ENCODE data around the gene GSN.
A peak's percentile ranks its signal among the peaks of the same experiment; 100 is the strongest.

GSN gene

DNA sequence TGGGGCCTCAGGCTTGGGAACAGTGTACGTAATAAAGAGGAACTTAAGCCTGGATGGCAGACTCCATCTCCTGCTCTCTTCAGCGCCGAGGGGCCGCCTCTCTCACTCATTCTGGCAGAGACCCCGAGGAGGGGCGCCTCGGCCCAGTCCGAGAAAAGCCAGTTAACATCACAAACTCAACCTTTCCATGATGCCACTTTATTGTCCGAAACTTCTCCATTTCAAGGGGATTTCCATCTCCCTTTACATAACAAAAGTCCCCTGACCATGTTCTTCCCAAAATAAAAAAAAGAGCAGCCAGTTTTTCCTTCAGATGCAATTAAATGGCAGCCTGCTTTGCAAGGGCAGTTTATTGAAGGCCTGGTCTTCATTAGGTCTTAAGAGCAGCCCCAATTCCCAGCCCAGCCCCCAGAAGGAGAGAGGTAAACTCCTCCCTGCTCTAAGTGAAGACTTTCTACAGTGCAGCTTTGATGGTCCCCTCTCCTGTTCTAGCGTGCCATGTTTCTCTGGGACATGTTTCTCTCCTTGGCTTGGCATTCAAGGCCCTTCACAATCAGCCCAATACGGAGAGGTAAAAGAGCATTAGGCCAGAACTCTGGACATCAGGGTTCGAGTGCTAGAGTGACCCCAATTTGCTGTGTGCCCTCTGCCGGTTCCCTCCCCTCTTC is 46.8 kb upstream of the GSN start:
- H3K4me3 ChIP-seq (ENCODE audit: low read length, poor library complexity, severe bottlenecking), result no peak overlapping the region
- H3K4me2 ChIP-seq (ENCODE audit: low read depth, low read length, poor library complexity, severe bottlenecking), result no peak overlapping the region
- no peak for TF ChIP-seq EZH2phosphoT487 (IDR thresholded peaks at IDR 0.05; ENCODE audit: borderline replicate concordance)
- TF ChIP-seq, protein P1, sequence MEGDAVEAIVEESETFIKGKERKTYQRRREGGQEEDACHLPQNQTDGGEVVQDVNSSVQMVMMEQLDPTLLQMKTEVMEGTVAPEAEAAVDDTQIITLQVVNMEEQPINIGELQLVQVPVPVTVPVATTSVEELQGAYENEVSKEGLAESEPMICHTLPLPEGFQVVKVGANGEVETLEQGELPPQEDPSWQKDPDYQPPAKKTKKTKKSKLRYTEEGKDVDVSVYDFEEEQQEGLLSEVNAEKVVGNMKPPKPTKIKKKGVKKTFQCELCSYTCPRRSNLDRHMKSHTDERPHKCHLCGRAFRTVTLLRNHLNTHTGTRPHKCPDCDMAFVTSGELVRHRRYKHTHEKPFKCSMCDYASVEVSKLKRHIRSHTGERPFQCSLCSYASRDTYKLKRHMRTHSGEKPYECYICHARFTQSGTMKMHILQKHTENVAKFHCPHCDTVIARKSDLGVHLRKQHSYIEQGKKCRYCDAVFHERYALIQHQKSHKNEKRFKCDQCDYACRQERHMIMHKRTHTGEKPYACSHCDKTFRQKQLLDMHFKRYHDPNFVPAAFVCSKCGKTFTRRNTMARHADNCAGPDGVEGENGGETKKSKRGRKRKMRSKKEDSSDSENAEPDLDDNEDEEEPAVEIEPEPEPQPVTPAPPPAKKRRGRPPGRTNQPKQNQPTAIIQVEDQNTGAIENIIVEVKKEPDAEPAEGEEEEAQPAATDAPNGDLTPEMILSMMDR (conservative IDR thresholded peaks at IDR 0.05; ENCODE audit: low read length), result no peak
- no peaks in the 10 kb centered on the region for H3K9me2 ChIP-seq (replicated peaks; ENCODE audit: low read depth, low read length)
- H3K4me1 ChIP-seq (ENCODE audit: insufficient read depth, low read length, poor library complexity, severe bottlenecking), result peaks cover 8% of the 10 kb centered on the region
- no peaks in the 10 kb centered on the region for H3K27me3 ChIP-seq (ENCODE audit: insufficient read depth, low read length, poor library complexity, severe bottlenecking)
- H3K9ac ChIP-seq (ENCODE audit: low read depth, low read length, poor library complexity, severe bottlenecking), result no peak overlapping the region
- H3K36me3 ChIP-seq (ENCODE audit: insufficient read depth, low read length), result no peaks in the 10 kb centered on the region
- H2AFZ ChIP-seq (ENCODE audit: low read length), result no peak overlapping the region
- H4K20me1 ChIP-seq (ENCODE audit: insufficient read depth, low read length, poor library complexity, severe bottlenecking), result no peaks in the 10 kb centered on the region
- no peaks in the 10 kb centered on the region for H3F3A ChIP-seq (ENCODE audit: low read depth)
- no peaks in the 10 kb centered on the region for H3K79me2 ChIP-seq (ENCODE audit: insufficient read depth, low read length)
- no peaks in the 10 kb centered on the region for H3K9me3 ChIP-seq (ENCODE audit: insufficient read depth, low read depth, low read length)

DNA sequence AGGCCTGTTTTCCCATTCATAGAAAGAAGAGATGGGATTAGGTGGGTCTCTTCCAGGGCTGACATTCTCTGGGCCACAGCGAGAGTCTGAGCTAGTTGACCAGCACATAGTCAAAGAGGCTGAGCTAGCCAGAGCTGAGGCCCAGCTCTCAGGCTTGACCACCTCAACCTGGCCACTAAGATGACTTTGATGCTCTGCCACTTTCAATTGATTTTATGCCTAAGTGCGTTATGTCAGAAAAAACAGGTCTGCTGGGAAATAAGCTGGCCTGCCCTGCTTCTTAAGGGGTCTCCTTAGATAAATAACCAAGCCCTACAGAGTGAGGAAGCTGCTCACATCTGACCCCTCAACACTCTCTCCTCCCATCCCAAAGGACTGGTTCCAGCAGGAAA is 46.3 kb upstream of the GSN start:
- Histone ChIP-seq H3K9ac (ENCODE audit: low read depth, low read length, poor library complexity, severe bottlenecking) (no peak overlapping the region), H3K79me2 (ENCODE audit: insufficient read depth, low read length) (no peaks in the 10 kb centered on the region), H3K4me1 (ENCODE audit: insufficient read depth, low read length, poor library complexity, severe bottlenecking) (peaks cover 3% of the 10 kb centered on the region), H3K9me3 (ENCODE audit: insufficient read depth, low read depth, low read length) (no peaks in the 10 kb centered on the region), H3K9me2 (replicated peaks; ENCODE audit: low read depth, low read length) (no peaks in the 10 kb centered on the region), H3K27me3 (ENCODE audit: insufficient read depth, low read length, poor library complexity, severe bottlenecking) (no peaks in the 10 kb centered on the region), H2AFZ (ENCODE audit: low read length) (no peak overlapping the region), H4K20me1 (ENCODE audit: insufficient read depth, low read length, poor library complexity, severe bottlenecking) (no peaks in the 10 kb centered on the region), H3K4me3 (ENCODE audit: low read length, poor library complexity, severe bottlenecking) (no peak overlapping the region), H3K36me3 (ENCODE audit: insufficient read depth, low read length) (no peaks in the 10 kb centered on the region), H3K4me2 (ENCODE audit: low read depth, low read length, poor library complexity, severe bottlenecking) (no peak overlapping the region), H3F3A (ENCODE audit: low read depth) (no peaks in the 10 kb centered on the region)
- TF ChIP-seq EZH2phosphoT487 (IDR thresholded peaks at IDR 0.05; ENCODE audit: borderline replicate concordance), result no peak
- TF ChIP-seq, protein P1 (conservative IDR thresholded peaks at IDR 0.05; ENCODE audit: low read length), result no peak

DNA sequence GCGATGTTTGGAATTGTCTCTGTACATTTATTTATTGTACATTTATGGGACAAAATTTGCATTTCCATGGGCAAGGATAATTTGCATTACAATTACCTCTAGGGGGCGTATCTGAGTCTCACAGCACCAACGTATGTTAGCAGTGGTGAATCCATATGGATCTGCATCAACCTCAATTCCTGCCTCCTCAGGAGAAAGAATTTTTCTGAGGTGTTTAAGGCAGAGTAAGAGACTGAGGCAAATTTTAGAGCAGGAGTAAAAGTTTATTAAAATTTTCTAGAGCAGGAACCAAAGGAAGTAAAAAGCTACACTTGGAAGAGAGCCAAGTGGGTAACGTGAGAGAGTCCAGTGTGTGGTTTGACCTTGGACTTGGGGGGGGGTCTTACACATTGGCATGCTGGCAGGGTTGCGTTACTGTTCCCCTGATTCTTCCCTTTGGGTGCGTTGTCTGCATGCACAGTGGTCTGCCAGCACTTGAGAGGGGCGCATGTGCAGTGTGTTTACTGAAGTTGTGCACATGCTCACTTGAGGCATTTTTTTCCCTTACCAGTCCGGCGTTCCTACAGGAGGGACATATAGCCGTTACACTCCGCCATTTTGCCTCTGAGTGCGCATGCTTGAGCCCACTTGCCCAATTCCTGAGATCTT is 45.3 kb upstream of the GSN start:
- no peaks in the 10 kb centered on the region for H3K9me2 ChIP-seq (replicated peaks; ENCODE audit: low read depth, low read length)
- H3K9me3 ChIP-seq (ENCODE audit: insufficient read depth, low read depth, low read length), result no peaks in the 10 kb centered on the region
- no peaks in the 10 kb centered on the region for H3K4me1 ChIP-seq (ENCODE audit: insufficient read depth, low read length, poor library complexity, severe bottlenecking)
- H2AFZ ChIP-seq (ENCODE audit: low read length), result no peak overlapping the region
- H3F3A ChIP-seq (ENCODE audit: low read depth), result no peaks in the 10 kb centered on the region
- no peaks in the 10 kb centered on the region for H3K27me3 ChIP-seq (ENCODE audit: insufficient read depth, low read length, poor library complexity, severe bottlenecking)
- H3K9ac ChIP-seq (ENCODE audit: low read depth, low read length, poor library complexity, severe bottlenecking), result no peak overlapping the region
- no peaks in the 10 kb centered on the region for H4K20me1 ChIP-seq (ENCODE audit: insufficient read depth, low read length, poor library complexity, severe bottlenecking)
- no peak overlapping the region for H3K4me3 ChIP-seq (ENCODE audit: low read length, poor library complexity, severe bottlenecking)
- no peak overlapping the region for H3K4me2 ChIP-seq (ENCODE audit: low read depth, low read length, poor library complexity, severe bottlenecking)
- H3K79me2 ChIP-seq (ENCODE audit: insufficient read depth, low read length), result no peaks in the 10 kb centered on the region
- H3K36me3 ChIP-seq (ENCODE audit: insufficient read depth, low read length), result no peaks in the 10 kb centered on the region
- TF ChIP-seq EZH2phosphoT487 (IDR thresholded peaks at IDR 0.05; ENCODE audit: borderline replicate concordance), result no peak
- TF ChIP-seq, protein P1 (conservative IDR thresholded peaks at IDR 0.05; ENCODE audit: low read length), result peak; percentile 96
